T-helper 2 cell treated with Interferon-gamma antibody and Interleukin-4, amounts not matched to agents 5 μg/mL and 100 μg/mL, for 36 hours (primary cell): ENCODE data around the gene SNPH.
"Not testable (repeated sequence)": the region's sequence is repeated elsewhere in the genome, so short reads cannot be mapped to it uniquely, and the experiment has no call there.

Experiments
- DNase-seq: peaks from one replicate; pipeline ENCODE4 v3.0.0; 2021; ENCODE audit warnings: low spot score
- H3K27ac Mint-ChIP-seq: one replicate; pipeline ENCODE4 v1.8.0; 2021; ENCODE audit warnings: mild to moderate bottlenecking, mixed read lengths
- H3K27me3 Mint-ChIP-seq: one replicate; pipeline ENCODE4 v1.8.0; 2021; ENCODE audit warnings: low read depth, mixed read lengths
- H3K36me3 Mint-ChIP-seq: one replicate; pipeline ENCODE4 v1.8.0; 2021; ENCODE audit warnings: low read depth, mixed read lengths
- H3K4me1 Mint-ChIP-seq: one replicate; pipeline ENCODE4 v1.8.0; 2021; ENCODE audit warnings: low read depth, mixed read lengths
- H3K4me3 Mint-ChIP-seq: one replicate; pipeline ENCODE4 v1.8.0; 2022; ENCODE audit warnings: mild to moderate bottlenecking, moderate library complexity, mixed read lengths
- H3K9me3 Mint-ChIP-seq: one replicate; pipeline ENCODE4 v1.8.0; 2021; ENCODE audit warnings: mixed read lengths

The SNPH gene

GRCh38 chr20:1242530-1242929 is 23.6 kb upstream of the SNPH start:
- Mint-ChIP-seq H3K27me3 (peaks cover 17% of the 10 kb centered on the region), H3K4me3 (no peak overlapping the region), H3K9me3 (no peaks in the 10 kb centered on the region), H3K36me3 (no peaks in the 10 kb centered on the region), H3K4me1 (peaks cover 4% of the 10 kb centered on the region), H3K27ac (no peak overlapping the region)
- no peak for DNase-seq

- no peak for DNase-seq
- peaks cover under 1% of the 10 kb centered on the region for H3K9me3 Mint-ChIP-seq
- peaks cover 4% of the 10 kb centered on the region for H3K4me1 Mint-ChIP-seq
- peaks cover 11% of the 10 kb centered on the region for H3K27me3 Mint-ChIP-seq
- no peaks in the 10 kb centered on the region for H3K36me3 Mint-ChIP-seq
- no peak overlapping the region for H3K27ac Mint-ChIP-seq
- no peak overlapping the region for H3K4me3 Mint-ChIP-seq
These were observed 20.5 kb upstream of the SNPH start for GRCh38 chr20:1245578-1245977.

GRCh38 chr20:1247689-1248088 is 18.4 kb upstream of the SNPH start:
- Mint-ChIP-seq H3K4me3 (no peak overlapping the region), H3K27ac (no peak overlapping the region), H3K36me3 (peaks cover 2% of the 10 kb centered on the region), H3K27me3 (peaks cover 11% of the 10 kb centered on the region), H3K4me1 (peaks cover 9% of the 10 kb centered on the region), H3K9me3 (peaks cover 8% of the 10 kb centered on the region)
- DNase-seq, result no peak

- not testable (repeated sequence) for H3K27ac Mint-ChIP-seq, H3K4me3 Mint-ChIP-seq, H3K9me3 Mint-ChIP-seq, H3K27me3 Mint-ChIP-seq, DNase-seq, H3K36me3 Mint-ChIP-seq
- H3K4me1 Mint-ChIP-seq, result peaks cover 10% of the 10 kb centered on the region
These were observed 15.8 kb upstream of the SNPH start for GRCh38 chr20:1250282-1250681.

GRCh38 chr20:1252416-1252815 is 13.7 kb upstream of the SNPH start:
- H3K27me3 Mint-ChIP-seq, result peaks cover 12% of the 10 kb centered on the region
- H3K4me3 Mint-ChIP-seq, result no peak overlapping the region
- H3K36me3 Mint-ChIP-seq, result peaks cover 2% of the 10 kb centered on the region
- peaks cover 13% of the 10 kb centered on the region for H3K4me1 Mint-ChIP-seq
- no peak overlapping the region for H3K27ac Mint-ChIP-seq
- DNase-seq, result no peak
- peaks cover 11% of the 10 kb centered on the region for H3K9me3 Mint-ChIP-seq

GRCh38 chr20:1254254-1254653 is 11.8 kb upstream of the SNPH start:
- no peak for DNase-seq
- Mint-ChIP-seq H3K9me3 (peaks cover 11% of the 10 kb centered on the region), H3K4me3 (no peak overlapping the region), H3K4me1 (peaks cover 13% of the 10 kb centered on the region), H3K27me3 (peaks cover 13% of the 10 kb centered on the region), H3K27ac (no peak overlapping the region), H3K36me3 (peaks cover 2% of the 10 kb centered on the region)

GRCh38 chr20:1255675-1256074 is 10.4 kb upstream of the SNPH start:
- Mint-ChIP-seq H3K27ac (no peak overlapping the region), H3K4me1 (peaks cover 13% of the 10 kb centered on the region), H3K36me3 (peaks cover 2% of the 10 kb centered on the region), H3K4me3 (no peak overlapping the region), H3K27me3 (peaks cover 13% of the 10 kb centered on the region), H3K9me3 (peaks cover 9% of the 10 kb centered on the region)
- DNase-seq, result no peak

GRCh38 chr20:1263853-1264252 is 2.2 kb upstream of the SNPH start:
- Mint-ChIP-seq H3K4me1 (peaks cover 17% of the 10 kb centered on the region), H3K27ac (no peak overlapping the region), H3K27me3 (peaks cover 9% of the 10 kb centered on the region), H3K4me3 (no peak overlapping the region), H3K9me3 (peaks cover 4% of the 10 kb centered on the region), H3K36me3 (peaks cover 3% of the 10 kb centered on the region)
- DNase-seq, result no peak

- Mint-ChIP-seq H3K4me1 (peaks cover 17% of the 10 kb centered on the region), H3K27me3 (peaks cover 9% of the 10 kb centered on the region), H3K27ac (no peak overlapping the region), H3K36me3 (peaks cover 3% of the 10 kb centered on the region), H3K4me3 (peak overlapping the region; percentile 89), H3K9me3 (peaks cover 4% of the 10 kb centered on the region)
- no peak for DNase-seq
These were observed 1.4 kb upstream of the SNPH start for GRCh38 chr20:1264727-1265126.

- Mint-ChIP-seq H3K4me3 (peak overlapping the region; percentile 89), H3K27me3 (peaks cover 9% of the 10 kb centered on the region), H3K27ac (peak overlapping the region; percentile 84), H3K36me3 (peaks cover 3% of the 10 kb centered on the region), H3K4me1 (peaks cover 17% of the 10 kb centered on the region), H3K9me3 (peaks cover 4% of the 10 kb centered on the region)
- no peak for DNase-seq
These were observed 723 bp upstream of the SNPH start for GRCh38 chr20:1265226-1265915.

- Mint-ChIP-seq H3K27me3 (peaks cover 8% of the 10 kb centered on the region), H3K9me3 (peaks cover 4% of the 10 kb centered on the region), H3K4me3 (peak overlapping the region; percentile 89), H3K4me1 (peaks cover 17% of the 10 kb centered on the region), H3K36me3 (peaks cover 3% of the 10 kb centered on the region), H3K27ac (peak overlapping the region; percentile 84)
- DNase-seq, result no peak
These were observed 253 bp upstream of the SNPH start for GRCh38 chr20:1265916-1266166.

GRCh38 chr20:1267161-1267560 is 1.1 kb downstream of the SNPH start:
- Mint-ChIP-seq H3K27me3 (peaks cover 3% of the 10 kb centered on the region), H3K4me1 (peaks cover 17% of the 10 kb centered on the region)

GRCh38 chr20:1267809-1268374 is 1.8 kb downstream of the SNPH start:
- Mint-ChIP-seq H3K4me3 (peak overlapping the region; percentile 6), H3K27ac (no peak overlapping the region), H3K4me1 (peaks cover 17% of the 10 kb centered on the region), H3K36me3 (no peaks in the 10 kb centered on the region), H3K9me3 (no peaks in the 10 kb centered on the region), H3K27me3 (no peaks in the 10 kb centered on the region)
- DNase-seq, result no peak

More at GRCh38 chr20:1267161-1267560, 1.1 kb downstream of the SNPH start:
- Mint-ChIP-seq H3K27ac (no peak overlapping the region), H3K4me3 (peak overlapping the region; percentile 80), H3K9me3 (peaks cover 4% of the 10 kb centered on the region), H3K36me3 (peaks cover 3% of the 10 kb centered on the region)
- no peak for DNase-seq

GRCh38 chr20:1269235-1269634 is 3.1 kb downstream of the SNPH start:
- Mint-ChIP-seq H3K4me1 (peaks cover 17% of the 10 kb centered on the region), H3K27ac (no peak overlapping the region)

GRCh38 chr20:1269850-1270249 is 3.8 kb downstream of the SNPH start:
- no peak for DNase-seq
- no peak overlapping the region for H3K4me3 Mint-ChIP-seq
- no peaks in the 10 kb centered on the region for H3K27me3 Mint-ChIP-seq
- peaks cover 17% of the 10 kb centered on the region for H3K4me1 Mint-ChIP-seq
- H3K36me3 Mint-ChIP-seq, result no peaks in the 10 kb centered on the region
- H3K27ac Mint-ChIP-seq, result no peak overlapping the region
- no peaks in the 10 kb centered on the region for H3K9me3 Mint-ChIP-seq

More at GRCh38 chr20:1269235-1269634, 3.1 kb downstream of the SNPH start:
- no peaks in the 10 kb centered on the region for H3K27me3 Mint-ChIP-seq
- no peaks in the 10 kb centered on the region for H3K36me3 Mint-ChIP-seq
- no peak overlapping the region for H3K4me3 Mint-ChIP-seq
- DNase-seq, result no peak
- no peaks in the 10 kb centered on the region for H3K9me3 Mint-ChIP-seq
